NOMO-1 treated with DMSO at 0.1 percent for 48 hours (cell line): ENCODE data around the gene EXOC1L.

Source experiments
- DNase-seq: peaks from one replicate; lab custom pipeline; 2025; ENCODE audit not compliant: unreplicated experiment; lab: John Stamatoyannopoulos, UW

EXOC1L gene, protein sequence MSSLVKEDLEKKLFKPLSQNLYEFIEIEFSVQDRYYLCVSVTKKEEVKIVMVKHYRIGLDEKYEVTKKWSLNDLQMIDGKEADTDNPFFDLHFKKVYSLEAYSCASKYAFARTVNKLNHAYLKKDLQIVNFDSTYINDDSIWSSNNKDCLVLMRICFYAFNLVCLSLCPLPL

GRCh38 chr4:55819634-55820033 lies at the start of gene EXOC1L:
Gene EXOC1L, plus strand, starts transcription at chr4:55819790. Its CDS starts 237 bp downstream, at chr4:55820027.
- no peak for DNase-seq

DNA sequence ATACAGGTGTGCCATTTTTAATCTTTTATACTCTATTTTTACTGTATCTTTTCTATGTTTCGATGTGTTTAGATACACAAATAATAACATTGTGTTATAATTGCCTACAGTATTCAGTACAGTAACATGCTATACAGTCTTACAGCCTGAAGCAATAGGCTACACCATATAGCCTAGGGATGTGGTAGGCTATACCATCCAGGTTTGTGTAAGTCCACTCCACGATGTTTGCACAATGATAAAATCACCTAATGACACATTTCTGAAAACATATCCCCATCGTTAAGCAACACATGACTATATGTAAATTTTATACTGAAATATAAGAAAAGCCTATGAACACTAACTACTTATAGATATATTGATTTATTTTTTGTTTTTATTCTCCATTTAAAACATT lies 48.9 kb upstream of the EXOC1L start:
- DNase-seq = no peak

- DNase-seq = no peak
Observed at GRCh38 chr4:55781341-55781740, 38.2 kb upstream of the EXOC1L start.

DNA sequence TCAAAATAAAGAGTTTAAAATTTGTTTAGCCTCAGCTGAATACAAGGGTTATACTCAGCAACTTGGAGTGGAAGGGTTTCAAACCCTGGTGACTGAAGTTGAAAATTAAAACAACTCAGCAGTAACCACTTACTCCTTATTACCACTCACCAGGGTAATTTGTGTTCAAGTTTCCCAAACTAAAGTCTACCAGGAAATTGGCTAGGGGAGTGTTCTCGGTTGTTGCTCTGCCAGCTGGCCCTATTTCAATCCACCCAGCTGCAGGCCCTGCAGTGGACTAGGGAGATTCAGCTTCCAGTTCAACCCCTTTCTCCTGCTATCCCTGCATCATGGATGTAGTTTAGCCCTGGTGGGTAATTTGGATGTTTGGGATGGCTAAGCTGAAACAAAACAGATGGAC lies 37.8 kb upstream of the EXOC1L start:
- DNase-seq = no peak

DNA sequence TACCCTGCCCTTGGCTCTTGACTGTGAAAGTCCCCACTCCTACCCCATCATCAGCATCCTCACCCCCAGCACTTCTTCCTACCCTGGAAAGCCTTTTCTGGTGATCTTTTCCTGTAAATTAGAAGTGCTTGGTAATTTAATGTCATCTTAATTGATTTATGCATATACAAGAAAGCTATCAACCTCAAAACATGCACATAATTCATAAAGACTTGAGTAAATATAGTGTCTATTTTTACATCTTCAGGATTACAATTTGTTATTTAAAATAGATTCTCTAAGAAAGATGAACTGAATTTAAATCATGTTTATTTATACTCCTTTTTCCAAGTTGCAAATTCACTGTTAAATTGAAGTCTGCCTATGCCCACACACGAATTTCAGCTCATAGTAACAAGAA lies 36.0 kb upstream of the EXOC1L start:
- DNase-seq = no peak

GRCh38 chr4:55784747-55785146 lies 34.8 kb upstream of the EXOC1L start:
- no peak for DNase-seq

GRCh38 chr4:55791666-55792065 lies 27.9 kb upstream of the EXOC1L start:
- DNase-seq = no peak

- DNase-seq = no peak
Observed at GRCh38 chr4:55793479-55793878, 26.1 kb upstream of the EXOC1L start.

GRCh38 chr4:55794053-55794452 lies 25.5 kb upstream of the EXOC1L start:
- DNase-seq = no peak

DNA sequence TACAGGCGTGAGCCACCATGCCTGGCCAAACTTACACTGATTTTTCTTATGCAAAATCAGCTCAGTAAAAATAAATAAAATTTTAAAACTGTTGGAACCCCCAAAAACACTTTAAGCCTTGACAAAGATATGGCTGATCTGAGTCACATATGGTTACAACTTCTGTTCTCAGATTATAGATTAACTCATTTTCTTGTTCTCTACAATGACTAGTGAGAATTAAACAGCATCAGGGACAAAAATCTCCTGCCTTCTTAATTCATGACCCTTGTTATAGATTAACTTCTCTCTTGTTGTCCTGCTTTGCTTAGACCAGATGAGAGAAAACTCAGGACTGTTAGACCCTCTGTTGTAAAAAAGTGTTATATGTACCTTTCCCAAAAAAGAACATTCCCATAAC lies 24.2 kb upstream of the EXOC1L start:
- DNase-seq = no peak

- no peak for DNase-seq
Observed at GRCh38 chr4:55801498-55801897, 18.1 kb upstream of the EXOC1L start.

DNA sequence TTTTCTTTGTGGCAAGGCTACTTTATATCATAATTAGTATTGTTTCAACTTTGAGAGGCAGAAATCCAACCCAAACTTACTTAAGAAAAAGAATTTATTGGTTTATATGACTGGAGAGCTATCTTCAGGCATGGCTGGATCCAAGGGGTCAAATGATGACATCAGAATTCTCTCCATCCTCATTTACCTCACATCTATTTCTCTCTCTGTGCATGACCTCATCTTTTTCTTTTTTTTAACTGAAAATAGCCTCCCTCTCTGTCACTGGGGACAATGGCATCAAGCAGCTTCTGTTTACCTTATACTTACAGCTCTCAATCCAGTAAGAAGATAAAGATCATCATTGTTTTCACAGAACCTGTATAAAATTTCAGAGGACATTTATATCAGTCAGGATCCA lies 12.0 kb upstream of the EXOC1L start:
- no peak for DNase-seq

- no peak for DNase-seq
Observed at GRCh38 chr4:55808186-55808585, 11.4 kb upstream of the EXOC1L start.

DNA sequence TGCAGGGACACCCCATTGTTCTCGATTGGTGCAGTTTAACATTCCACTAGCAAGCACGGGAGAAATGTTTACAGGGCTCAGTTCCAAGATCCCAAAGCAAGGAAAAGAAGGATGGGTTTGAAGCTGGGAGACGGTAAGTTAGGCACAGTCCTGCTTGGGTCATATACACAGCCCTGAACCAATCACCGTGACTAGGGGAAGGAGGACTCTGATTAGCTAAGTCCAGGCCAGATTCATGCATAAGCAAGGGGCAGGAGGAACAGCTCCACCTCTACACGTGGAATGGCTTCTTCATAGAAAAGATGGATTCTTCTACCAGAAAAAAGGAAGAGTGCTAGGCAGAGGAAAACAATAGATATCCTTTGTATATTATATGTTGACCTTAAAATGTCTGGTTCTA lies 11.0 kb upstream of the EXOC1L start:
- DNase-seq = no peak

GRCh38 chr4:55817691-55818090 lies 1.9 kb upstream of the EXOC1L start:
- no peak for DNase-seq

- DNase-seq = no peak
Observed at GRCh38 chr4:55820279-55820678, 689 bp downstream of the EXOC1L start.

DNA sequence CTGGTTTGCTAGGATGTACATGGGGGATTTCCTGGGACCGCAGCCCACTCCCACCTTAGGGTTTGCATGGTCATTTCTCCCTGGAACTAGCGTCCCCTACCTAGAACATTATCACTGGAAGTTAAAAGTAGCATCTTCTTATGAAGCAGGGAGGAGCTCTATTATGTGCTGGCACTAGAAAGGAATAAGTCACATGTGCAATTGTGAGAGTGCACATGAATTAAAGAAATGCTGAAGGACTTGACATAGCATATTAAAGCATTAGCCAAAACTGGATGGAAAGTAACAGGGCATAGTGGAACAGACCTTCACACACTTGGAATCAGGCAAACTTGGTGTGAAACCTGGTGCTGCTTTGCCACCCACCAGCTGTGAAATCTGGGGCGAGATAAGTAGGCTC lies 2.7 kb downstream of the EXOC1L start:
- no peak for DNase-seq

- no peak for DNase-seq
Observed at GRCh38 chr4:55824865-55825264, 5.3 kb downstream of the EXOC1L start.

- no peak for DNase-seq
Observed at GRCh38 chr4:55826986-55827385, 7.4 kb downstream of the EXOC1L start.

DNA sequence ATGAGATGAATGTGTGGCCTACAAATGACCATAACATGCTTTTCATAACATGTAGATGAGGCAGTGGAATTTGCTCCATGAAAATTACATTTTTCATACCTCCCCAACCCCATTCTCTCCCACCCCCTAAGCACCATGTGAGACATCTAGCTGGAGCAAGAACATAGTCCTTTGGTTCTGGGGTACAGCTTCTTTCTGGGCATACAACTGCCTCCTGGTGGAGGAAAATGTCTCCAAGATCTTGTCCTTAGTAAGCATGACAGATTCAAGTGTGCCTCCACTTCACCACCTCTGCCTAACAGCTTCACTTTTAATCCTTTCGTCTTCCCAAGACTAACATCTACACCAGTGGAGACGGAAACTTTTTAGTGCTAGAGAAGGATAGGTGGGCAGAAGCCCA lies 8.0 kb downstream of the EXOC1L start:
- no peak for DNase-seq

DNA sequence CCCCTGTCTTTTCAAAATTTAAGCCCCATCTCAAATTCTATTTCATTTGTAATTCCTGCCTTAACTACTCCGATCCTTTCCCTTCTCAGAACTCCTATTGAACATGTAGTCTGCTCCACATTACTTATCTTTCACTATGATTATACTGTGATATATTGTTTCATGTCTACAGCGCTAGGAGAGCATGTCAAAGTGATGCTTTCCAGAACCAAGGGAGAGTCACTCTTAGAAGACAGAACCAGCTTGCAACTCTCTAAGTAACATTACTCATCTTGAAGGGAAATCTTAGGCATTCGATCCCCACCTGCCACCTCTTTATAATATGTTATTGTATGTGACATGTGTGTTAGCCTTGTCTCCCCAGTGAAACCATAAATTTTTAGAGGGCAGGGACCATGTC lies 10.5 kb downstream of the EXOC1L start:
- DNase-seq = no peak

- no peak for DNase-seq
Observed at GRCh38 chr4:55830716-55831115, 11.1 kb downstream of the EXOC1L start.

GRCh38 chr4:55834086-55834795 lies 14.7 kb downstream of the EXOC1L start:
- no peak for DNase-seq
